WI38 (cell line): ENCODE data around the gene SPO11.

ENCODE experiments used
- H3K4me3 ChIP-seq: 2 replicates; pipeline ENCODE4 v1.5.1; 2011; ENCODE audit warnings: low read depth, mild to moderate bottlenecking, control low read depth, low read length
- TF ChIP-seq, protein P1 (sequence below): IDR thresholded peaks from 2 replicates; pipeline ENCODE4 v1.5.1; 2012; ENCODE audit warnings: low read depth, mild to moderate bottlenecking, control low read depth, low read length

SPO11 gene

GRCh38 chr20:57387945-57388371 is 58.4 kb downstream of the SPO11 start:
- TF ChIP-seq, protein P1, sequence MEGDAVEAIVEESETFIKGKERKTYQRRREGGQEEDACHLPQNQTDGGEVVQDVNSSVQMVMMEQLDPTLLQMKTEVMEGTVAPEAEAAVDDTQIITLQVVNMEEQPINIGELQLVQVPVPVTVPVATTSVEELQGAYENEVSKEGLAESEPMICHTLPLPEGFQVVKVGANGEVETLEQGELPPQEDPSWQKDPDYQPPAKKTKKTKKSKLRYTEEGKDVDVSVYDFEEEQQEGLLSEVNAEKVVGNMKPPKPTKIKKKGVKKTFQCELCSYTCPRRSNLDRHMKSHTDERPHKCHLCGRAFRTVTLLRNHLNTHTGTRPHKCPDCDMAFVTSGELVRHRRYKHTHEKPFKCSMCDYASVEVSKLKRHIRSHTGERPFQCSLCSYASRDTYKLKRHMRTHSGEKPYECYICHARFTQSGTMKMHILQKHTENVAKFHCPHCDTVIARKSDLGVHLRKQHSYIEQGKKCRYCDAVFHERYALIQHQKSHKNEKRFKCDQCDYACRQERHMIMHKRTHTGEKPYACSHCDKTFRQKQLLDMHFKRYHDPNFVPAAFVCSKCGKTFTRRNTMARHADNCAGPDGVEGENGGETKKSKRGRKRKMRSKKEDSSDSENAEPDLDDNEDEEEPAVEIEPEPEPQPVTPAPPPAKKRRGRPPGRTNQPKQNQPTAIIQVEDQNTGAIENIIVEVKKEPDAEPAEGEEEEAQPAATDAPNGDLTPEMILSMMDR: no peak
- H3K4me3 ChIP-seq: no peak overlapping the region

DNA sequence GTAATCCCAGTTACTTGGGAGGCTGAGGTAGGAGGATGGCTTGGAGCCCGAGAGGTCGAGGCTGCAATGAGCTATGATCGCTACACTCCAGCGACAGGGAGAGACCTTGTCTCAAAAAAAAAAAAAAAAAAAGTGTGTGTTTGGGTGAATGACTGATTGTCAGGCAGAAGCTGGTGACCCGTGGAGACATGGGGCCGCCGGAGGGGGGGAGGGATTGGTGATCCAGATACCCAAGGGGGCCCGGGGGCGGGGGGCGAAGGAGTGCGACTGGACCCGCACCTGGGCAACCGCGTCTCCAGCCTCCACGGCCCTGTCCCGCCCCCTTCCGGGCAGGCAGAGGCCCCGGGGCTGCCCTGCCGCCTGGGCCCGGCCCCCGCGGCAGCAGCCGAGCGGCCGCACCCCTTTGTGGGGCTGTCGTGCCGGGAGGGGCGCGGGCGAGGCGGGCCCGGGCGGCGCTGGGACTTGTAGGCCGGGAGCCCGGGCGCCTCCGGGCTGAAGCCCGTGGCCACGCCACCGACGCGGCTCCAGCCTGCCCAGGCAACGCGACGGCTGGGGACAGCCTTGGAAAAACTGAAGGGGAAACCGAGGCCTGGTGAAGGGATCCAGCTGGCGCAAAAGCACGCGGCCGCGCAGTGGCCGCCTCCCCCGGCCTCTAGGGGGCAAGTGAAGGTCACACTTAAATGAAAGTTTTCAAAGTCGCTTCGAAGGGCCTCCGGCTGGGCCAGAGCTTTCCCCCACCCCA is 59.5 kb downstream of the SPO11 start:
- TF ChIP-seq, protein P1: peak; percentile 17; the same call in 1 of the 2 replicates
- no peak overlapping the region for H3K4me3 ChIP-seq

GRCh38 chr20:57389695-57390603 is 60.3 kb downstream of the SPO11 start:
- TF ChIP-seq, protein P1: no peak
- no peak overlapping the region for H3K4me3 ChIP-seq

DNA sequence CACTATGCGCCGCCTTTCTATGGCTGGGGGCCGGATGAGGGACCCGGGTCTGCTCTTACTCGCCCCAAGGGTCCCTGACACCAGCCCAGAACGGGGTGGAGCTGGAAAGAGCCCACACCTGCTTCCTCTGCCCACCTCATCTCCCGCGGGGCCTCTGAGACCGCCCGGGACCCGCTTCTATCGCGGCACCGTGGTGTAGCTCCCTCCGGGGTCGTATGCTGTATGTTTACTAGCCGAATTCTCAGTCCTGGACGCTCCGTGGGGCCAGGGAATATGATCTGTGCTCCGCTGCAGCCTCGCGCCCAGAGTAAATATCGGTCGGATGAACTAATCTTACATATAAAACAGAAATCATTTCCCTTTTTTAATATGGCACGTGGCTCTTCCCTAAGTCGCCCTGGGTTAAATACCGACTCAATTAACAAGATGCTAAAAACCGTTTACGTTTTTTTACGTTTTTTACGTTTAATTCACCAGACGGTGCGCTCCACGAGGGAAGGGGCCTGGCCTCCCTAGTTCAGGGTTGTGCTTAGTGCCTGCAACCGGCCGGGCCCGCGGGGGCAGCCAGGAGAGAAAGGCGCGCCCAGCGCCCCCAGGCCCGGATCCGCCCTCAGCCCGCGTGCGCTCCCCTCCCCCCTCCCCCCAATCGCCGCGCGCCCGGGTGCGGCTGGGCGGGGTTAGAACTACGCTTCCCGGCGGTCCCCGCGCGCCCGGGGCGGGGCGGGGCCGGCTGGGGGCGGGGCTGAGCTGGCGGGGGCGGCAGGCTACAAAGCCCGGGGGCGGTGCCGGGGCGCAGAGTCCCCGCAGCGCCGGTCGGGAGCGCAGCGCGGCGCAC is 61.2 kb downstream of the SPO11 start, which contains the start of gene RBM38:
Gene RBM38 (plus strand): TSS at position 793 of the 835 bp plus-strand sequence. CDS start 186 bp downstream, outside the sequence.
- TF ChIP-seq, protein P1: no peak
- peak within 1 kb of the TSS; percentile 69 for H3K4me3 ChIP-seq

DNA sequence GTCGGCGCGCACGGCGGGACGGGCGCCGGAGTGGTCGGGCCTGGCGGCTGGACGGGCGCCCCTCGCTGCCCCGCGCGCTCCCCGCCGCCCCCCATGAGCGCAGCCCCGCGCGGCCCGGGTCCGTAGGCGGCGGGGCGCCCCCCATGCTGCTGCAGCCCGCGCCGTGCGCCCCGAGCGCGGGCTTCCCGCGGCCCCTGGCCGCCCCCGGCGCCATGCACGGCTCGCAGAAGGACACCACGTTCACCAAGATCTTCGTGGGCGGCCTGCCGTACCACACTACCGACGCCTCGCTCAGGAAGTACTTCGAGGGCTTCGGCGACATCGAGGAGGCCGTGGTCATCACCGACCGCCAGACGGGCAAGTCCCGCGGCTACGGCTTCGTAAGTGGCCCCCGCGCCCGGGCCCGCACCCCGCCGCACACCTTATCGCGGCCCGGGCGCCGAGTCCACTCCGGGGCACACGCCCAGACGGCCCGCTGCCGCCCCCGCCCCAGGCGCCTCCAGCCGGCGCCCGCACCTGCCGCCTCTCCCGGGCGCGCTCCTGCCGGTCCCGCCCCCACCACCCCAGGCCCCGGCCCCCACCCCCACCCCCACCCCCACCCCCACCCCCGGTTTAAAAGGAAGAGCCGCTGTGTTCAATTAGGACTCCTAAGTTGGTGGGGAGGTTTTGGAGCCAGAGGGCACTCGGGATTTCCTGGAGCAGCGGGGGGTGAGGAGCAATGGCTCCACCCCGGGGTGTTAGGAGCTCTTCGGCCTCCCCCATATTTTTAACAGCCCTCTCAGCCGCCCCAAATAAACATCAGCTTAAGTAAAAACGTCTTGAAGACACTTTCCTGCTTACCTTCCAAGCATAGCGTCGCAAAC is 62.1 kb downstream of the SPO11 start:
- TF ChIP-seq, protein P1: no peak
- H3K4me3 ChIP-seq: peak overlapping the region; percentile 69
